Trophoblast cell (in vitro differentiated cells and primary cell): Measurements from ENCODE around the gene DOCK8.
A peak's percentile ranks its signal among the peaks of the same experiment; 100 is the strongest.
"Not testable (repeated sequence)": the region's sequence is repeated elsewhere in the genome, so short reads cannot be mapped to it uniquely, and the experiment has no call there.

Experiments used
- DNase-seq, 2 donors: peaks; one replicate each; pipeline ENCODE4 v3.0.0-alpha.2; 2016
- H2AFZ ChIP-seq: 2 replicates; pipeline ENCODE4 v1.6.1; 2013; ENCODE audit warnings: low read length, moderate library complexity, mild to moderate bottlenecking; ENCODE audit not compliant: insufficient read depth, poor library complexity
- H2AK5ac ChIP-seq: 2 replicates; pipeline ENCODE4 v1.6.1; 2013; ENCODE audit warnings: mild to moderate bottlenecking, low read length
- H2BK120ac ChIP-seq: 2 replicates; pipeline ENCODE4 v1.6.1; 2013; ENCODE audit warnings: low read length, mild to moderate bottlenecking, moderate library complexity; ENCODE audit not compliant: insufficient read depth, poor library complexity
- H2BK12ac ChIP-seq: 2 replicates; pipeline ENCODE4 v1.6.1; 2013; ENCODE audit warnings: mild to moderate bottlenecking, low read length, moderate library complexity
- H2BK5ac ChIP-seq: 2 replicates; pipeline ENCODE4 v1.6.1; 2013; ENCODE audit warnings: low read length, low read depth, moderate library complexity, mild to moderate bottlenecking; ENCODE audit not compliant: poor library complexity
- H3K14ac ChIP-seq: 2 replicates; pipeline ENCODE4 v1.6.1; 2013; ENCODE audit warnings: mild to moderate bottlenecking, low read length
- H3K18ac ChIP-seq: 2 replicates; pipeline ENCODE4 v1.6.1; 2013; ENCODE audit warnings: mild to moderate bottlenecking, low read length
- H3K23ac ChIP-seq: 2 replicates; pipeline ENCODE4 v1.6.1; 2013; ENCODE audit warnings: low read length
- H3K27ac ChIP-seq: 2 replicates; pipeline ENCODE4 v1.5.1; 2013; ENCODE audit warnings: low read depth, mild to moderate bottlenecking, inconsistent platforms, low read length, moderate library complexity
- H3K27me3 ChIP-seq: 2 replicates; pipeline ENCODE4 v1.6.1; 2013; ENCODE audit warnings: inconsistent platforms, mild to moderate bottlenecking, low read length, moderate library complexity; ENCODE audit not compliant: insufficient read depth
- H3K36me3 ChIP-seq, 2 experiments: 1 replicate in 1 of 2; 2 replicates in 1 of 2; pipeline ENCODE4 v1.6.1; 2013; ENCODE audit warnings: low read length in 2 of 2, mild to moderate bottlenecking in 2 of 2, moderate library complexity in 1 of 2; ENCODE audit not compliant: insufficient read depth in 2 of 2, control insufficient read depth in 1 of 2
- H3K4ac ChIP-seq: 2 replicates; pipeline ENCODE4 v1.6.1; 2013; ENCODE audit warnings: low read depth, mild to moderate bottlenecking, low read length, moderate library complexity
- H3K4me1 ChIP-seq, 2 experiments: 1 replicate in 1 of 2; 2 replicates in 1 of 2; pipeline ENCODE4 v1.6.1; 2013; ENCODE audit warnings: low read length in 2 of 2, mild to moderate bottlenecking in 2 of 2, moderate library complexity in 1 of 2; ENCODE audit not compliant: insufficient read depth in 2 of 2, control insufficient read depth in 1 of 2
- H3K4me2 ChIP-seq: 2 replicates; pipeline ENCODE4 v1.6.1; 2013; ENCODE audit warnings: inconsistent platforms, mild to moderate bottlenecking, low read length, moderate library complexity
- H3K4me3 ChIP-seq: 2 replicates; pipeline ENCODE4 v1.5.1; 2013; ENCODE audit warnings: mild to moderate bottlenecking, low read depth, low read length, inconsistent platforms
- H3K79me1 ChIP-seq: one replicate; pipeline ENCODE4 v1.6.1; 2013; ENCODE audit warnings: low read length
- H3K79me2 ChIP-seq: 2 replicates; pipeline ENCODE4 v1.6.1; 2013; ENCODE audit warnings: low read length, mild to moderate bottlenecking; ENCODE audit not compliant: control insufficient read depth, insufficient read depth, poor library complexity
- H3K9ac ChIP-seq: 2 replicates; pipeline ENCODE4 v1.6.1; 2013; ENCODE audit warnings: mild to moderate bottlenecking, low read length
- H3K9me3 ChIP-seq: 2 replicates; pipeline ENCODE4 v1.6.1; 2013; ENCODE audit warnings: low read depth, mild to moderate bottlenecking, control low read depth, inconsistent platforms, low read length; ENCODE audit not compliant: insufficient read depth
- H4K12ac ChIP-seq: 2 replicates; pipeline ENCODE4 v1.6.1; 2013; ENCODE audit warnings: low read depth, mild to moderate bottlenecking, low read length, moderate library complexity
- H4K8ac ChIP-seq: 2 replicates; pipeline ENCODE4 v1.6.1; 2013; ENCODE audit warnings: low read depth, mild to moderate bottlenecking, low read length, moderate library complexity
- H4K91ac ChIP-seq: one replicate; pipeline ENCODE4 v1.6.1; 2013; ENCODE audit warnings: low read depth, mild to moderate bottlenecking, low read length, moderate library complexity
- WGBS: extraction: QIAGEN DNeasy Blood & Tissue Kit; methylation state at CpG from one replicate; pipeline ENCODE4 v1.1.7; 2013; ENCODE audit warnings: missing lambda C conversion rate; ENCODE audit not compliant: insufficient read length, insufficient coverage; ENCODE audit errors: extremely low coverage; 5-methylcytosine and 5-hydroxymethylcytosine counted together

The DOCK8 gene

DNA sequence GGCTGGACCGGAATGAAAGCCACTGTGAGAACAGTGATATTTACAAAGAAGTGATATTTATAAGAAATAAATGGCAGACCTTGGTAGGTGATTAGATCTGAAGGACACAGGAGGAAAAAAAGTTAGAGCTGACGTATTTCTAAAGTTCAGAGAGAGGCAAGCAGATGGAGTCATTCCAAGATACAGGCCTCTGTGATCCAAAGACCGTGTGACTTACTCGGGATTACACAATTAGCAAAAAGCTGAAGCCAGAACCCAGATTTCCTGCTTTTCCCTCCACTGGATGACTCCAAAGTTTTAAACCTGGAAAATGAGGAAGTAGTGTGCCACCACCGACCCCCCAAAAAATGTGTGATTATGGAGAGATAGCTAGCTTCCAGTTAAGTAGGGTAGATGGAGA lies 3.1 kb upstream of the DOCK8 start:
- Histone ChIP-seq H2BK5ac (no peak overlapping the region), H2BK12ac (no peak overlapping the region), H3K36me3 (no peaks in the 10 kb centered on the region), H2AFZ (no peak overlapping the region), H3K9ac (no peak overlapping the region), H3K79me1 (peaks cover 8% of the 10 kb centered on the region), H3K18ac (no peak overlapping the region), H3K4me1 (no peaks in the 10 kb centered on the region), H3K4ac (no peak overlapping the region), H3K23ac (no peak overlapping the region), H2BK120ac (no peak overlapping the region), H3K27ac (no peak overlapping the region), H4K12ac (no peak overlapping the region), H3K27me3 (no peaks in the 10 kb centered on the region), H4K91ac (no peak overlapping the region), H2AK5ac (no peak overlapping the region), H3K4me3 (no peak overlapping the region), H3K4me2 (no peak overlapping the region), H3K9me3 (no peaks in the 10 kb centered on the region), H4K8ac (no peak overlapping the region), H3K14ac (no peak overlapping the region), H3K79me2 (peaks cover 3% of the 10 kb centered on the region)
- no peak for DNase-seq
- no CpG with 5 or more reads among the region's 5 CpGs for WGBS

DNA sequence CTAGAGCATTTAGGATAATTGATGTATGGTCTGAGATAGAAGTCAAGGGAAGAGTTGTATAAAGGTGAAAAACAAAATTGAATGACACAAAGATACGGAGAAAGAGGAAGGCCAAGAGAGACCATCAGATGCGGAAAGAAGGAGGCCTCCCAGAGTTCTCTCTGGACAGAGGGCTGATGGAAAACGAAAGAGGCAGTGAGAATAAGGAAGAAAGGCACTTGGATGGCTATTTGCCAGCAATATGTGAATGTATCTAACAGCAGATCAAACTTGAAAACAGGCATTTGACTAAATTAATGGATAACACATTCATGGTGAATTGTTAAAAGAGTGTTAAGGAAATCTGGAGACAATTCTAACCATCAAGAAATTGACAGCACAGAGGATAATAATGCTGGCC lies 2.4 kb upstream of the DOCK8 start:
- Histone ChIP-seq H3K4ac (no peak overlapping the region), H3K27me3 (no peaks in the 10 kb centered on the region), H3K79me1 (peaks cover 8% of the 10 kb centered on the region), H2AFZ (no peak overlapping the region), H3K23ac (no peak overlapping the region), H2AK5ac (no peak overlapping the region), H3K4me1 (no peaks in the 10 kb centered on the region), H2BK5ac (no peak overlapping the region), H3K9ac (no peak overlapping the region), H2BK12ac (no peak overlapping the region), H3K9me3 (no peaks in the 10 kb centered on the region), H4K8ac (no peak overlapping the region), H3K36me3 (no peaks in the 10 kb centered on the region), H3K14ac (no peak overlapping the region), H4K12ac (no peak overlapping the region), H3K4me3 (no peak overlapping the region), H3K4me2 (no peak overlapping the region), H2BK120ac (no peak overlapping the region), H3K18ac (no peak overlapping the region), H4K91ac (no peak overlapping the region), H3K27ac (no peak overlapping the region), H3K79me2 (peaks cover 3% of the 10 kb centered on the region)
- no peak for DNase-seq
- WGBS = no CpG with 5 or more reads among the region's 3 CpGs

DNA sequence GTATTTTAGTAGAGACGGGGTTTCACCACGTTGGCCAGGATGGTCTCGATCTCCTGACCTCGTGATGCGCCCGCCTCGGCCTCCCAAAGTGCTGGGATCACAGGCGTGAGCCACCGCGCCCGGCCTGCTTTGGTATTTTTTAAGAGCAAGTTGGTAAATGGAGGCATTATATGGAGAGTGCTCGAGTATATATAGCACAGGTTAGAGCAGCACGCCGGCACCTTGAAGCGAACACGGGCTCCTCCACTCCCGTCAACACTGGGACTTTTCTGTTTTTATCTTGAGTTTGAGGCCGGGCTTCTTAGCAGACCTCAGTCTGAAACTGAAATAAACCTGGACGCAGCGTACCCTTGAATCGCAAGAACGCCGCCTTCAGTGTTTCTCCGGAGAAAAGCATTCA lies 764 bp upstream of the DOCK8 start:
- H3K14ac ChIP-seq, H3K23ac ChIP-seq, H3K4me1 ChIP-seq, H3K18ac ChIP-seq, H3K36me3 ChIP-seq, H2BK5ac ChIP-seq, H3K79me1 ChIP-seq, H3K4me2 ChIP-seq, H2BK120ac ChIP-seq, H3K27me3 ChIP-seq, H3K27ac ChIP-seq, H4K12ac ChIP-seq, H4K91ac ChIP-seq, H3K9ac ChIP-seq, H2AK5ac ChIP-seq, H3K4me3 ChIP-seq, H2AFZ ChIP-seq, H3K79me2 ChIP-seq, H3K4ac ChIP-seq, H3K9me3 ChIP-seq, H2BK12ac ChIP-seq, DNase-seq: not testable (repeated sequence)
- H4K8ac ChIP-seq = peak overlapping the region; percentile 24
- no CpG with 5 or more reads among the region's 24 CpGs for WGBS

DNA sequence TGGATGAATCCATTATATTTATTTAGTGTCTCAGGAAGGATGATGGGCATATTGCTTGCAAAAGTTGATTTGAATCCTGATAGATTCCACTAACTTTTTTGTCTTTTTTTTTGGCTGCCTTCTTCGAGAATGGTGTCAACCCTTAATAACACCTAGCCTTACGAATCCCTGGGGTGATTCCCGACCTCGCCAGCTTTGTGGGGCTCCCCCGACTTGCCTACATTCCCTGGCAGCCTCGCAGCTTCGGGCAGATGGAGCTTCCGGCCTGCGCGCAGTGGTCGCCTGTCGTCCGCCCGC lies 366 bp upstream of the DOCK8 start:
- peak overlapping the region; percentile 6 for H2BK12ac ChIP-seq
- H3K79me1 ChIP-seq = peaks cover 8% of the 10 kb centered on the region
- H2AFZ ChIP-seq = peak overlapping the region; percentile 91
- no peaks in the 10 kb centered on the region for H3K27me3 ChIP-seq
- H3K4me3 ChIP-seq = peak overlapping the region; percentile 73
- H3K18ac ChIP-seq = peak overlapping the region; percentile 80
- no peak for DNase-seq
- peak overlapping the region; percentile 68 for H3K4me2 ChIP-seq
- no peak overlapping the region for H3K23ac ChIP-seq
- H3K4ac ChIP-seq = no peak overlapping the region
- no peak overlapping the region for H2BK5ac ChIP-seq
- H4K8ac ChIP-seq = peak overlapping the region; percentile 84
- peak overlapping the region; percentile 80 for H2BK120ac ChIP-seq
- no peak overlapping the region for H2AK5ac ChIP-seq
- peaks cover 3% of the 10 kb centered on the region for H3K79me2 ChIP-seq
- no peaks in the 10 kb centered on the region for H3K36me3 ChIP-seq
- no CpG with 5 or more reads among the region's 14 CpGs for WGBS
- no peak overlapping the region for H3K9ac ChIP-seq
- peak overlapping the region; percentile 94 for H4K12ac ChIP-seq
- no peaks in the 10 kb centered on the region for H3K9me3 ChIP-seq
- peak overlapping the region; percentile 73 for H3K14ac ChIP-seq
- peak overlapping the region; percentile 79 for H4K91ac ChIP-seq
- peak overlapping the region; percentile 74 for H3K27ac ChIP-seq
- H3K4me1 ChIP-seq = no peaks in the 10 kb centered on the region
